ENCODE measurements around the gene TBKBP1.

GRCh38 chr17:47711366-47712099, 17.6 kb downstream of the TBKBP1 start:
- no peak for TF ChIP-seq POLR2A (IDR thresholded peaks at IDR 0.05)
- TF ChIP-seq, protein P1, sequence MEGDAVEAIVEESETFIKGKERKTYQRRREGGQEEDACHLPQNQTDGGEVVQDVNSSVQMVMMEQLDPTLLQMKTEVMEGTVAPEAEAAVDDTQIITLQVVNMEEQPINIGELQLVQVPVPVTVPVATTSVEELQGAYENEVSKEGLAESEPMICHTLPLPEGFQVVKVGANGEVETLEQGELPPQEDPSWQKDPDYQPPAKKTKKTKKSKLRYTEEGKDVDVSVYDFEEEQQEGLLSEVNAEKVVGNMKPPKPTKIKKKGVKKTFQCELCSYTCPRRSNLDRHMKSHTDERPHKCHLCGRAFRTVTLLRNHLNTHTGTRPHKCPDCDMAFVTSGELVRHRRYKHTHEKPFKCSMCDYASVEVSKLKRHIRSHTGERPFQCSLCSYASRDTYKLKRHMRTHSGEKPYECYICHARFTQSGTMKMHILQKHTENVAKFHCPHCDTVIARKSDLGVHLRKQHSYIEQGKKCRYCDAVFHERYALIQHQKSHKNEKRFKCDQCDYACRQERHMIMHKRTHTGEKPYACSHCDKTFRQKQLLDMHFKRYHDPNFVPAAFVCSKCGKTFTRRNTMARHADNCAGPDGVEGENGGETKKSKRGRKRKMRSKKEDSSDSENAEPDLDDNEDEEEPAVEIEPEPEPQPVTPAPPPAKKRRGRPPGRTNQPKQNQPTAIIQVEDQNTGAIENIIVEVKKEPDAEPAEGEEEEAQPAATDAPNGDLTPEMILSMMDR (IDR thresholded peaks at IDR 0.05) = no peak

Measured in esophagus squamous epithelium (tissue), 4 donors.